Breast epithelium (tissue), 4 donors: Measurements from ENCODE around the gene LDAH. TPM values are rescaled to one million over a fixed set of nuclear protein-coding genes. Genes with fewer than 3 reads are reported as not detected.
A peak's percentile ranks its signal among the peaks of the same experiment; 100 is the strongest.

Experiments
- DNase-seq, 2 donors: peaks; one replicate each; pipeline ENCODE4 v3.0.0-alpha.2; 2019; ENCODE audit warnings: low spot score in 2 of 2
- H3K27ac ChIP-seq, 2 donors: fragments of 200-600 bp; sonication (generic) in 1 of 2; one replicate each; pipeline ENCODE4 v1.5.1; 2016 to 2019; ENCODE audit warnings: mild to moderate bottlenecking in 1 of 2
- H3K27me3 ChIP-seq, 2 donors: fragments of 200-600 bp; sonication (generic) in 1 of 2; one replicate each; pipeline versions ENCODE4 v1.5.1 to v1.6.0; 2017 to 2019; ENCODE audit warnings: control low read depth in 1 of 2, mild to moderate bottlenecking in 1 of 2
- H3K36me3 ChIP-seq: fragments of 200-600 bp; one replicate; pipeline ENCODE4 v1.5.1; 2019
- H3K4me1 ChIP-seq, 2 donors: fragments of 200-600 bp; sonication (generic); one replicate each; pipeline ENCODE4 v1.5.1; 2016 to 2019; ENCODE audit warnings: control low read depth in 1 of 2
- H3K4me3 ChIP-seq, 3 donors: fragments of 200-600 bp; sonication (generic); 1 replicate in 2 of 3; 2 replicates in 1 of 3; pipeline ENCODE4 v1.5.1; 2016 to 2019; ENCODE audit warnings: mild to moderate bottlenecking in 3 of 3, moderate library complexity in 2 of 3
- H3K9me3 ChIP-seq, 2 donors: fragments of 200-600 bp; sonication (generic) in 1 of 2; one replicate each; pipeline ENCODE4 v1.5.1; 2016 to 2019; ENCODE audit warnings: control low read depth in 1 of 2
- CTCF ChIP-seq, 3 donors: fragments of 450-650 bp; IDR thresholded peaks; one replicate each; pipeline ENCODE4 v1.5.1; 2016 to 2017; ENCODE audit warnings: antibody characterized with exemption in 3 of 3, mild to moderate bottlenecking in 3 of 3, moderate library complexity in 3 of 3
- POLR2A ChIP-seq: fragments of 450-650 bp; IDR thresholded peaks from one replicate; pipeline ENCODE4 v1.6.1; 2016; ENCODE audit warnings: antibody characterized with exemption, mild to moderate bottlenecking, moderate library complexity
- POLR2AphosphoS5 ChIP-seq, 3 donors: sonication (generic); formaldehyde crosslinking; IDR thresholded peaks; one replicate each; pipeline ENCODE4 v1.6.1; 2017; ENCODE audit warnings: antibody characterized with exemption in 3 of 3
- intact Hi-C: fragments of 100-400 bp; cut with DNase I; formaldehyde crosslinking; loops from one replicate; pipeline ENCODE4 v1.15.1; 2023; ENCODE audit warnings: low total_unique reads
- total RNA-seq, 3 donors: library from RNA; depleted of rRNA; stranded (reverse); fragments of >200 nt; gene quantifications; one replicate each; pipeline ENCODE4 v1.1.0, GENCODE V29; 2016

LDAH gene
- total RNA-seq, 3 donors from 2014 or later, result 12.3 to 17.0 (median 12.5) TPM

- DNase-seq, result no peak
- Histone ChIP-seq H3K4me3 (peak overlapping the region in 1 of 3 donors; percentile 44), H3K9me3 (no peaks in the 10 kb centered on the region), H3K36me3 (no peaks in the 10 kb centered on the region), H3K27ac (no peak overlapping the region), H3K4me1 (peaks cover 0 to 7% of the 10 kb centered on the region in 2 donors), H3K27me3 (peaks cover 0 to 78% of the 10 kb centered on the region in 2 donors)
- TF ChIP-seq CTCF (IDR thresholded peaks at IDR 0.05) (no peak), POLR2A (no peak), POLR2AphosphoS5 (IDR thresholded peaks at IDR 0.05) (no peak)
- intact Hi-C loops, result no loop called here
Measured at GRCh38 chr2:20670315-20671035, 152.4 kb downstream of the LDAH start.

GRCh38 chr2:20669562-20670314, 153.2 kb downstream of the LDAH start:
- Histone ChIP-seq H3K36me3 (no peaks in the 10 kb centered on the region), H3K9me3 (no peaks in the 10 kb centered on the region), H3K4me1 (peaks cover 0 to 7% of the 10 kb centered on the region in 2 donors), H3K27me3 (peaks cover 0 to 86% of the 10 kb centered on the region in 2 donors), H3K27ac (no peak overlapping the region), H3K4me3 (peak overlapping the region in 1 of 3 donors; percentile 44)
- no peak for TF ChIP-seq CTCF (IDR thresholded peaks at IDR 0.05)
- no peak for TF ChIP-seq POLR2AphosphoS5 (IDR thresholded peaks at IDR 0.05)
- no peak for TF ChIP-seq POLR2A
- intact Hi-C loops, result loop anchor here (10.0 kb wide), 1 partner anchor 295 kb away; no protein-coding TSS in a partner anchor
- DNase-seq, result no peak

- Histone ChIP-seq H3K9me3 (no peaks in the 10 kb centered on the region), H3K27me3 (peaks cover 0 to 91% of the 10 kb centered on the region in 2 donors), H3K4me1 (peaks cover 0 to 7% of the 10 kb centered on the region in 2 donors), H3K27ac (no peak overlapping the region), H3K4me3 (no peak overlapping the region), H3K36me3 (no peaks in the 10 kb centered on the region)
- intact Hi-C loops, result loop anchor here (10.0 kb wide), 1 partner anchor 296 kb away; no protein-coding TSS in a partner anchor
- TF ChIP-seq POLR2AphosphoS5 (IDR thresholded peaks at IDR 0.05) (no peak), POLR2A (no peak), CTCF (IDR thresholded peaks at IDR 0.05) (no peak)
- DNase-seq, result no peak
Measured at GRCh38 chr2:20668871-20669475, 153.9 kb downstream of the LDAH start.

GRCh38 chr2:20668451-20668850, 154.4 kb downstream of the LDAH start:
- H3K9me3 ChIP-seq, result no peaks in the 10 kb centered on the region
- TF ChIP-seq POLR2AphosphoS5 (IDR thresholded peaks at IDR 0.05) (no peak), CTCF (IDR thresholded peaks at IDR 0.05) (no peak), POLR2A (no peak)
- peaks cover 0 to 93% of the 10 kb centered on the region in 2 donors for H3K27me3 ChIP-seq
- intact Hi-C loops, result loop anchor here (10.0 kb wide), 1 partner anchor 296 kb away; no protein-coding TSS in a partner anchor
- H3K36me3 ChIP-seq, result no peaks in the 10 kb centered on the region
- peaks cover 0 to 7% of the 10 kb centered on the region in 2 donors for H3K4me1 ChIP-seq
- no peak for DNase-seq
- no peak overlapping the region for H3K27ac ChIP-seq
- H3K4me3 ChIP-seq, result no peak overlapping the region
